Heart left ventricle (tissue), 16 donors: Measurements from ENCODE around the gene TUBA4A. TPM values are rescaled to one million over a fixed set of nuclear protein-coding genes. Genes with fewer than 3 reads are reported as not detected.

Experiments
- ATAC-seq, 4 donors: fragments of 200-7000 bp; cut with Tn5 transposase; one replicate each; pipeline ENCODE4 v1.9.1; 2020 to 2022; ENCODE audit warnings: moderate library complexity in 4 of 4, mild to moderate bottlenecking in 3 of 4, moderate number of reproducible peaks in 1 of 4
- DNase-seq, 5 donors: peaks; one replicate each; pipeline ENCODE4 v3.0.0-alpha.2; 2020
- H3K27ac ChIP-seq, 12 donors: fragments of 200-600 bp; sonication (generic) in 4 of 12; one replicate each; pipeline versions ENCODE4 v1.5.0 to v1.8.0; 2016 to 2022; ENCODE audit warnings: mild to moderate bottlenecking in 2 of 12
- H3K27me3 ChIP-seq, 9 donors: fragments of 200-600 bp; sonication (generic) in 2 of 9; one replicate each; pipeline versions ENCODE4 v1.5.1 to v1.8.0; 2016 to 2022; ENCODE audit warnings: mild to moderate bottlenecking in 3 of 9
- H3K36me3 ChIP-seq, 9 donors: fragments of 200-600 bp; sonication (generic) in 2 of 9; one replicate each; pipeline versions ENCODE4 v1.5.0 to v1.8.0; 2018 to 2022; ENCODE audit warnings: mild to moderate bottlenecking in 2 of 9
- H3K4me1 ChIP-seq, 12 donors: fragments of 200-600 bp; sonication (generic) in 4 of 12; one replicate each; pipeline versions ENCODE4 v1.5.0 to v1.8.0; 2016 to 2022; ENCODE audit warnings: mild to moderate bottlenecking in 3 of 12
- H3K4me3 ChIP-seq, 12 donors: fragments of 200-600 bp; sonication (generic) in 4 of 12; one replicate each; pipeline versions ENCODE4 v1.5.0 to v1.8.0; 2017 to 2022; ENCODE audit warnings: mild to moderate bottlenecking in 9 of 12, moderate library complexity in 4 of 12
- H3K9me3 ChIP-seq, 12 donors: fragments of 200-600 bp; sonication (generic) in 4 of 12; one replicate each; pipeline versions ENCODE4 v1.5.0 to v1.8.0; 2016 to 2022; ENCODE audit warnings: mild to moderate bottlenecking in 1 of 12
- CTCF ChIP-seq, 12 donors: fragments of 200-600 bp; sonication (generic) in 4 of 12; IDR thresholded peaks; one replicate each; pipeline versions ENCODE4 v1.5.0 to v1.8.0; 2018 to 2022; ENCODE audit warnings: antibody characterized with exemption in 12 of 12, mild to moderate bottlenecking in 5 of 12
- POLR2A ChIP-seq, 2 donors: fragments of 450-650 bp; IDR thresholded peaks; one replicate each; pipeline ENCODE4 v1.6.1; 2017; ENCODE audit warnings: antibody characterized with exemption in 2 of 2, mild to moderate bottlenecking in 2 of 2, moderate library complexity in 2 of 2
- WGBS, 4 donors: extraction: QIAGEN DNeasy Blood & Tissue Kit in 2 of 4; methylation state at CpG; one replicate each; pipeline versions ENCODE4 v1.1.5 to v1.1.7; 2013 to 2018; 5-methylcytosine and 5-hydroxymethylcytosine counted together
- intact Hi-C, 10 donors: fragments of 100-400 bp; cut with DNase I; formaldehyde crosslinking; loops; one replicate each; pipeline versions ENCODE4 v1.11.1 to v1.14.2; 2022
- polyA plus RNA-seq, 2 donors: library from polyadenylated mRNA; stranded (reverse); fragments of 200-250 nt; gene quantifications; one replicate each; pipeline ENCODE4 v1.2.3, GENCODE V29; 2013
- total RNA-seq, 9 donors: library from RNA; depleted of rRNA in 2 of 9; stranded (reverse); fragments of >200 nt in 2 of 9; fragmentation: NEBNext Ultra II Directional in 3 of 9; extraction: Animal tissue kit (Norgen Biotek cat#: 25700) in 3 of 9; gene quantifications; one replicate each; pipeline versions ENCODE4 v1.1.0 to v1.2.4, GENCODE V29; 2016 to 2023
- donor health status: ischemic (EF 13 %, LVEDD 7.1; RV severe dilation, severe dysfunction).
- donor health status: healthy with polysubstance abuse.
- donor health status: DM: no; HTN: yes; CAD: no.
- donor health status: DM: no; HTN: no; CAD: no.
- donor health status: ischemic (EF 25% LVEDD 6.9; RV normal size, moderate dysfunction).
- donor health status: ischemic (EF 25% LVEDD 5.7; RV mildly dilated, moderate dysfunction).
- donor health status: healthy.
- donor health status: DM: yes; HTN: yes; CAD: no.
- donor health status: ischemic (EF 35%, LVEDD 5.7; RV mildly dilated, moderate dysfunction).
- donor health status: nonischemic (EF 11% LVEDD 7.7; RV severe dilation, severe dysfunction).
- donor health status: DM: yes; HTN: yes; CAD: no.
- donor health status: PGD.
- donor health status: ischemic (EF 29% LVEDD 5.4; RV normal size, mild dysfunction).
- donor health status: nonischemic (EF 23%, LVEDD 6.1; RV moderate dilation, normal function).

Gene TUBA4A
- total and polyA plus RNA-seq, 11 donors, result 137 to 381 (median 193) TPM

- peak in 1 of 5 donors; percentile 4 for DNase-seq
- TF ChIP-seq CTCF (IDR thresholded peaks at IDR 0.05), result no peak
- TF ChIP-seq POLR2A (IDR thresholded peaks at IDR 0.05), result no peak
- intact Hi-C loops, result loop anchor here in 7 of 10 donors (5.0 kb wide), 3 partner anchors 37 to 47 kb away; partner anchors contain the start of genes NHEJ1 (in 3 of the 7) and SLC23A3 (in 3 of the 7)
- no peak for ATAC-seq
- no peak overlapping the region for H3K27ac ChIP-seq
- no peaks in the 10 kb centered on the region for H3K27me3 ChIP-seq
- 77 to 81% (median 80%) methylated on average over 13 to 18 of the region's 18 CpGs for WGBS, 4 donors
- no peaks in the 10 kb centered on the region for H3K9me3 ChIP-seq
- peaks cover 0 to 63% (median 53%) of the 10 kb centered on the region in 9 donors for H3K36me3 ChIP-seq
- H3K4me3 ChIP-seq, result no peak overlapping the region
- H3K4me1 ChIP-seq, result peaks cover 0 to 25% (median 17%) of the 10 kb centered on the region in 12 donors
Measured at GRCh38 chr2:219209236-219210195, 44.2 kb downstream of the TUBA4A start.

- WGBS, 4 donors, result 73 to 76% (median 74%) methylated on average over 17 of the region's 17 CpGs
- DNase-seq (peak in 1 of 5 donors; percentile 6), ATAC-seq (no peak)
- intact Hi-C loops, result loop anchor here in 8 of 10 donors (2.0 to 5.0 kb wide), 7 partner anchors 29 to 47 kb away; partner anchors contain the start of genes NHEJ1 (in 4 of the 8), SLC23A3 (in 3 of the 8), CNPPD1 (in 1 of the 8) and RETREG2 (in 1 of the 8)
- Histone ChIP-seq H3K9me3 (no peaks in the 10 kb centered on the region), H3K27me3 (no peaks in the 10 kb centered on the region), H3K4me1 (peaks cover 0 to 25% (median 17%) of the 10 kb centered on the region in 12 donors), H3K36me3 (peaks cover 0 to 49% (median 39%) of the 10 kb centered on the region in 9 donors), H3K27ac (peak overlapping the region in 9 of 12 donors; percentile 86 to 98 (median 96)), H3K4me3 (peak overlapping the region in 3 of 12 donors; percentile 72 to 95 (median 77))
- TF ChIP-seq CTCF (IDR thresholded peaks at IDR 0.05), result no peak
- no peak for TF ChIP-seq POLR2A (IDR thresholded peaks at IDR 0.05)
Measured at GRCh38 chr2:219207884-219208740, 45.6 kb downstream of the TUBA4A start.

- intact Hi-C loops, result loop anchor here in 8 of 10 donors (2.0 to 5.0 kb wide), 7 partner anchors 29 to 47 kb away; partner anchors contain the start of genes NHEJ1 (in 4 of the 8), SLC23A3 (in 3 of the 8), CNPPD1 (in 1 of the 8) and RETREG2 (in 1 of the 8)
- ATAC-seq (no peak), DNase-seq (no peak)
- peaks cover 0 to 25% (median 17%) of the 10 kb centered on the region in 12 donors for H3K4me1 ChIP-seq
- peak overlapping the region; percentile 36 to 95 (median 71) for H3K4me3 ChIP-seq
- peaks cover 0 to 41% (median 33%) of the 10 kb centered on the region in 9 donors for H3K36me3 ChIP-seq
- H3K27ac ChIP-seq, result peak overlapping the region; percentile 80 to 99 (median 96)
- H3K27me3 ChIP-seq, result no peaks in the 10 kb centered on the region
- no peaks in the 10 kb centered on the region for H3K9me3 ChIP-seq
- TF ChIP-seq POLR2A (IDR thresholded peaks at IDR 0.05) (no peak), CTCF (IDR thresholded peaks at IDR 0.05) (no peak)
- 19 to 24% (median 20%) methylated on average over 19 to 22 of the region's 22 CpGs for WGBS, 4 donors
Measured at GRCh38 chr2:219207134-219207883, 46.4 kb downstream of the TUBA4A start.
